HUDEP-2 (cell line): ENCODE results near the gene CLN5.
A peak's percentile ranks its signal among the peaks of the same experiment; 100 is the strongest.
"Not testable (repeated sequence)": the region's sequence is repeated elsewhere in the genome, so short reads cannot be mapped to it uniquely, and the experiment has no call there.

Experiments
- DNase-seq, 76 experiments: peaks; one replicate each; lab custom pipeline; 2025; ENCODE audit not compliant: unreplicated experiment in 76 of 76; lab: John Stamatoyannopoulos, UW

CLN5 gene

DNA sequence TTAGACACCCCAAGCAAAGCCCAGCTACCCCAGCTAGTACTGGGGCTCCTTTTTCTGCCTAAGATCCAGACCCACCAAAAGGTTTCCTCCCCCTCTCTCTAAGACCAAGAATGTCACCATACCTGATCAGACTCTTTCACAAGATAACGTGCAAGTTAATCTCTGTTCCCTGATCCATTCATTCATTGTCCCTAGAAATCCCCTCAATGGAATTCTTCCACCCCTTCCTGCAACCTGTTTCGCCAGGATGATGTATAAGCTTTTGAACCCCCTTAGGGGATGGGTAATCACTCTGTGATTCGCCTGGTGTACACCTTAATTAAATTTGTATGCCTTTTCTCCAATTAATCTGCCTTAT is 17.3 kb upstream of the CLN5 start:
- no peak for DNase-seq

DNA sequence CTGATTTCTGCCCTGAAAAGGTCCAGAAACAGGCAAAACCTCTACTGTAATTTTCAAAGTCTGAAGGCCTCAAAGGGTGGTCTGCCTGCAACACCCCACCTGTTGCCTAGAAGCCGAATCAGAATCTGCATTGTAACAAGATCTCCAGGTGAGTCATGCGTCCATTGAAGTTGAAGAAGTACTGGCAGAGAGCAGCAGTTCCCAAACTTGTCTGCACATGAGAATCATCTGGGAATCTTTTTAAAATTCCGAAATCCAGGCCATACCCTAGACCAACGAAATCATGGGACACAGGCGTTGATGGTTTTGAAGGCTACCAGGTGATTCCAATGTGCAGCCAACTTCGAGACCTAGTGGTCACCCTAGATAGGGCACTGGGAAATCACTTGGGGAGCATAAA is 16.0 kb upstream of the CLN5 start:
- no peak for DNase-seq

DNA sequence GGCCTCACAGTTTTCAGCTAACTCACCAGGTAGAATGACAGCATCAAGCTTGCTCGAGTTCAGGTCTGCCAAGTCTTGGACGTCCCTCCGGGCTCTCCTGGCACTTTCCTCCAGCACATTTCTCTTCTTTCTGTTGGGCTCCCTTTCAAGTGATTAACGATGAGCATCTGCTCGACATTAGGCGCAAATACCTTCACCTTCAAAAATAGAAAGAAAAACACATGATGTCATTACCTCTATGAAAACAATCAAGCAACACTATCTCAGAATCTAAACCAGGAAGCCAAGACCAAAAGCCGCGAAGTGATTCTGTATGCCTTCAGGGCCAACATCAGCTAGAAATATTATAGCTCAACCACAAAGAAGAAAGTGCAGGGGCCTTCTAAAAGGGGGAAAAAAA is 15.4 kb upstream of the CLN5 start:
- DNase-seq = no peak

DNA sequence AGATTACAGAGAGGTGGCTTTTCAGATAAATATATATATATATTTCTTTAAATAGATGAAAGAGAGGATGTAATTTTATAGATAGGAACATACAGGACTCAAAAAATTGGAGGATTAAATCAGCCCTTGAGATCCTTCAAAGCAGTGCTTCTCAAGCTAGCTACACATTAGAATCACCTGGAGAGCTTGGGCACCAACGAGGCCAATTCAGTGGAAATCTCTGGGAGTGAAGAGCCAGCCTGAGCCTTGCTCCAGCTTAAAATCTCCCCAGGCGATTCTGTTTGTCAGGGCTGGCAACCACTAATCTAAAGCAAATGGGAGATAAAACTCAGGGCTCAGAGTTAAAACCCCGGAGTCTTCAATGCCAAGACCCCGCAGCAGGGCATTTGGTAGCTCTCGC is 15.0 kb upstream of the CLN5 start:
- no peak for DNase-seq

DNA sequence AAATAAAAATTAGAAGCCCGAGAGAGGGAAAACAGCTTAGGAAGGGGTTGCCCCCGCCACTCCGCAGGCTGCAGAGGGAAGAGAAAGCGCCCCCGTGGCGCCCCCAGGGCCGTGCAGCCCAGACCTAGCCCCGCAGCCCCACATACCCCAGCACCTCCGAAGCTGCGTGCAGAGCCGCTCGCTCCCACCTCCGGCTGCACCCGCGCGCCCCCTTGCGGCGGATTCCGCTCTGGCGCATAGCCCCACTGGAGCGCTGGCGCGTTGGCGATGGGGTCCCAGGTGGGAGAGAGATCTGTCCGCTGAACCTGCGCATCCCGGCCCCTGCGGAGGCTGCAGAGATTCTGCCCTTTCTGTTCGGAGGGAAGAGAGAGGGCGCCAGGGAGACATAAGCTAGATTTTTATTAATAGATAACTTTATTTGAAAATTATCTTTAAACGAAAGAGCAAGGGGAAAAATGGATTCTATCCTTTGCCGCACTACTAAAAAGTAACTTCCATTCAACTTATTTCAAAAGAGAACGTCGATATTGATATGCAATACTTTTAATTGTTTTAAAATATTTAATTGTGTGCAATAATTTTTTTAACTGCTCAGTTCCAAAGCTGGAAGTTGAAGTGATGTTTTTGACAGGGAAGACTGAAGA is 11.7 kb upstream of the CLN5 start:
- DNase-seq = peak in 68 of 76 experiments; percentile 4 to 80 (median 52)

DNA sequence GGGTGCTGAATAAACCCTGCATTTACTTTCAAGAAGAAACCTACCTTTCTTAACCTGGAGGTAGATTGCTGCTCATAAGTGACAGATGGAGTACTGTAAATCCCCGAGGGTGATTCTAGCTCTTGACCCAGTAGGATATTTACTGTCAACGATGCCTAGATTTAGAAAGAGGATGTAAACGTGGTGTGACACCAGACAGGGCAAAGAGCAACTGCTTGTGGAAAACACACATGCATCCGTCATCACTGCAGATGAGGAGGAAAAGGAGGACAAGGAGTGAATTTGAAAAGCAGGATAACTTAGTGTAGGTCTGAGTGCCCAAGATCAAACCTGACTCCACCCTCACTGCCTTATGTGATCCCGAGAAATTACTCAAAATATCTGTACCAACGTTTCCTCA is 9.8 kb upstream of the CLN5 start:
- no peak for DNase-seq

DNA sequence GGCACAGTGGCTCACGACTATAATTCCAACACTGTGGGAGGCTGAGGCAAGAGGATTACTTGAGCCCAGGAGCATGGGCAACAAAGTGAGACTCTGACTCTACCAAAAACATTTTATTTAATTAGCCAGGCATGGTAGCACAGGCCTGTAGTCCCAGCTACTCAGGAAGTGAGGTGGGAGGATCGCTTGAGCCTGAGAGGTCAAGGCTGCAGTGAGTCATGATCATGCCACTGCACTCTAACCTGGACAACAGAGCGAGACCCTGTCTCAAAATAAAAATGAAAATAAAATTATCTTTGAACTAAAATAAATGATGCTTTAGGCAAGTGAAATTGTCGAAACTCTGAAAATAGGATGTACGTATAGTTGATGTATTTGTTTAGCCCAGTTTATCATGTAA is 8.2 kb upstream of the CLN5 start:
- DNase-seq = no peak

DNA sequence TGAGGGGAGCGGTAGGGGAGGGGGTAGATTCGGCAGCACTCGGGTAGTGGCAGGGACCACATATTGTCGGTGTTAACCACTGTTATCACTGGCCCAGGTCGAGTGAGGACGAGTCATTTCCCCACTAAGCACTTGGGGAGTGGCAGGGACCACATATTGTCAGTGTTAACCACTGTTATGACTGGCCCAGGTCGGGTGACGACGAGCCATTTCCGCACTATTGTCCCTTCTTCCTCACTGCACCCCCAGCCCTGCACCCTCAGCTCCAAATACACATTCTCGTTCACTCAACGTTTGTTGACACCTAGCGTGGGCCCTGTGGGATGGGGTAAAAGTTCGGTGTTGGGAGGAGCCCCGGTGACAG is 467 bp upstream of the CLN5 start:
- DNase-seq = peak in 2 of 76 experiments; percentile 36 to 37

DNA sequence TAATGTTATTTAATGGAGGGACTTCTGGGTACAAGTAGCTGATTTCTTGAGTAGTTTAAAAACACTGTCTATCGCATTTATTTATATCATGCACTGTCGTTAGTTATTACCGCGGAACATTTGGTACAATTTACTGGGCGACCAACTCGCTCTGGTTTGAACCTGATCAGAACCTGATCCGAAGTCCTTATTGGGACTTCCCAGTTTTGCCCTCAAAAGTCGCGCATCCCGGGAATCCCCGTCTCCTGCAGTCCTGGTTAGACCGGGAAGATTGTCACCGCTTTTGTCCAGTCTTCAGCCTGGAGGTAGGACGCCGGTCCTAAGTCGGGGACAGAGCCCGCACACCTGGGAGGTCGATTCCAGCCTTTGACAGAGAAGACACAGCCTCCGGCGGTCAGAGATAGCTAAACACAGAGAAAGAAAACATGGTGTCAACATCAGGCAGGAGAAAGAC is 694 bp downstream of the CLN5 start:
- DNase-seq = peak in 11 of 76 experiments; percentile 2 to 42 (median 11)

DNA sequence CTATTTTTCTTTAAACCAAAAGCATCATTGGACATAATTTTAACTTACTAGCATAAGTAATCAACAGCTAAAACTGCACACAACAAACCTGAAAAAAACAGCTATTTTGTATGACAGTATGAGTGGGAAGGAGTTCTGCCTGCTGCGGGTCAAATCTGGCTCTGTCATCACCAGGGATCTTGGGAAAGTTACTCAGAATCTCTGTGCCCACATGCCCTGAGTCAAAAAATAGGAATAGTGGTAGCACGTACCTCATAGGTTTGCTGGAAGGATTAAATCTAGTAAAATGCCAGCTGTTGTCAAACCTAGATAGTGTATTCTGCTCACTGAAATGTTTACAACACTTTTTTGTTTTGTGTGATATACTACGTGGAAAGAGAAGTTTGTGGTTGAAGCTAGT is 1.1 kb downstream of the CLN5 start:
- DNase-seq = no peak

DNA sequence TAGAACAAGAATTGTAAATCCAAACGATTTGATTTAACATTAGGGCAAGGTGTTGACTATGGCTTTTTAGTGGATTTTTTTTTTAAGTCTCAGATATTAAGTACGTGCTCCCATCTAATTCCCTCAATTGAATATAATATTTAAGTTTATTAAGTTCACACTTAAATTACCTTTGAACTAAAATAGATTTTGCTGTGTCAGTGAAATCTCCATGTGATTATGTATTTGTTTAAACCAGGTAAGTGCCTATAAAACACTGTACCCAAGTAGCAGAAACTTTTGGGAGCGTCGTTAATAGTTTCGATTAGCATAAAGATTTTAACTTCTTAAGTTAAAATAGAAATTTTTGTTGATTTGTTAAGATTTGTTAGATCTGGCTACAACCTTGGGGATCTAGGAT is 1.6 kb downstream of the CLN5 start:
- DNase-seq = no peak

DNA sequence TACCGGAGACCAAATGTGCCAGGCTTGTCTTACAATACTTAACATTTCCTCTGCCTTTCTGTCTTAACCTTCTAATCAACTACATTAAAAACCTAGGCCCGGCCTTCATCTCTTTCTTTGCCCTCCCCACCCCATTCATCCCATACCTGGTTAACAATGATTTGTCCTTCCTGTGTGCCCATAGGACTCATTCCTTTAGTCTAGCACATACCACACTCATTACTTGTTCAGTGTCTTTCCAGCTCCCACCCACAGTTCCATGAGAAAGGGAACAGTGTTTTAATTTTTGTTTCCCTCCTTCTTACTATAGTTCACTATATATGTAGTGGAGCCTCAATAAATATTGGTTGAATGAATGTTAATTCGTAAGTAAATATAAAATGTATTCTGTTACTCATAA is 2.4 kb downstream of the CLN5 start:
- no peak for DNase-seq

DNA sequence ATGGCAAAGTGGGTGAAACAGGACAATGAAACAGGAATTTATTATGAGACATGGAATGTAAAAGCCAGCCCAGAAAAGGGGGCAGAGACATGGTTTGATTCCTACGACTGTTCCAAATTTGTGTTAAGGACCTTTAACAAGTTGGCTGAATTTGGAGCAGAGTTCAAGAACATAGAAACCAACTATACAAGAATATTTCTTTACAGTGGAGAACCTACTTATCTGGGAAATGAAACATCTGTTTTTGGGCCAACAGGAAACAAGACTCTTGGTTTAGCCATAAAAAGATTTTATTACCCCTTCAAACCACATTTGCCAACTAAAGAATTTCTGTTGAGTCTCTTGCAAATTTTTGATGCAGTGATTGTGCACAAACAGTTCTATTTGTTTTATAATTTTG is 8.6 kb downstream of the CLN5 start:
- no peak for DNase-seq

DNA sequence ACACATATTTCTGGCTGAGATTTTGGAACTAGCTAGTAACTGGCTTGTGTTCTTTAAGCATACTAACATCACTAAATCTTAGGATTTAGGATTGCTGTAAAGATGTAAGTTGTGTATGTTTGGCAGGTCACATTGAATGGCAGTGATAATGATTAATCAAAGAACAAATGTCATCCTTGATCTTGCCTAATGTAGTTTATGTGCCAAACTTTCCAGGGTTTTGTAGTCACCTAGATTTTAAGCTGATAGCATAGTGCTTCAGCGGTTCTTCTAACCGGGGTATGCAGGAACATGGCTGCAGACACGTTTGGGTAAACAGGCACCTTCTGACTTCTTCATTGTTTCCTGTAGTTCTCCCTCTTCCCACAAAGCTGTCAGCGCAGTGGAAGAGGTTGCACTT is 9.7 kb downstream of the CLN5 start:
- DNase-seq = no peak

DNA sequence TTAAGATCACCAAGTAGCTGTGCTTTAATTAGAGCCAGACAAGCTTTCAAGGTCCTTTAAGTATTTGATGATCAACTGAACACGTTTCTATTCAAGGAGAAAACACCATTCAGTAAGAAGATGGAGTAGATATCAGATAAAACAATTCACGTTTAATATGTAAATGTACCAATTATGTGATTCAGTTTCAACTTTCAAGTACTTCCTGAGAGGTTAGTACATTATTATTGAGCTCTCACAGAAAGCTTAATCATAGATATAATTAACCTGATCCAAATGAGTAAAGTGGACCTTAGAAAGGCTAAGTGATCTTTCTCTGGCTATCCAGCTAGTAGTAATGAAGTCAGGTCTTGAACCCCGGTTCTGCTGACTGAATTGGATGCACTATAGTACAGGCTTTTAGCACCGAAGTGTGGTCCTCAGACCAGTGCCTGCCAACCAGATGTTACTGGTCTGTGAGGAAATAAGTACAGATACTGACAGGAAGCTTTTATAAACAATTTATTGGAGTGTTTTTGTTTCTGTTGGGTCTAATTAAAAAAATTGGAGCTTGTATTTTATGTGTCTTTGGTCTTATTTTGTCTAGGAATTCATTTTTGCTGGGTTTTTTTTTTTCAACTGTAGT is 10.2 kb downstream of the CLN5 start:
- DNase-seq = no peak

DNA sequence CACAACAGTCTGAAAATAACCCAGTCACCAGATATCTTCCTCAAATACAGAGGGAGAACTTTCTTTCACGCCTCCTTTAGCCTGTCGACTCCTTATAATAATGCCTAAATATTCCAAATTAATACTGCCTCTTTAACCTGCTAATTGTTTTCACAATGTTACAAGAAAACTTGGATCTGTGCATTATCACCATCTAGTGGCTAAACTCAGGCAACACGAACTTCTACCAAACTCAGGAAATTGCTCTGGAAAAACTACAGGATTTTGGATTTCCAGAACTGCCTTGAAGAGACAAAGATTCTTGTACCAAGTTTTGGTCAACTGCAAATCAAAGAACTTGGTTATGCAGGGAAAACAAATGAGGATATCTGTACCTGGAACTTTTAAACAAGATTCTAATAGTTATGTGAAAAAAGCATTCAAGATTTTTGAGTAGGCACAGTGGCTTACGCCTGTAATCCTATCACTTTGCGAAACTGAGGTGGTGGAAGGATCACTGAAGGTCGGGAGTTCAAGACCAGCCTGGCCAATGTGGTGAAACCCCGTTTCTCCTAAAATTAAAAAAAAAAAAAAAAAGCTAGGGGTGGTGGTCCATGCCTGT is 10.8 kb downstream of the CLN5 start:
- DNase-seq = peak in 3 of 76 experiments; percentile 1 to 17 (median 7)

DNA sequence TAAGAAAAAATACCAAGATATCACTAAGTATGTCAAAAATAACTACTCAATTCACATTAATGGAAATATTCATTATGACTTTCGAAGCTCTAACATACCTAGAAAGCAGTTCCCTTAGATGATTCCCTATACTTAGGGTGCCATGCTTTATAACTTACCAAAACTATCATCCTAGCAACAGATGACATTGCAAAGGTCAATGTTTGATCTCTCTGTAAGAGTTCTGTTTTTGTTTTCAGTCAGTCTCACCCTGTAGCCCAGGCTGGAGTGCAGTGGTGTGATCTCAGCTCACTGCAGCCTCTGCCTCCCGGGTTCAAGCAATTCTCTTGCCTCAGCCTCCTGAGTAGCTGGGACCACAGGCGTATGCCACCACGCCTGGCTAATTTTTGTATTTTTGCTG is 16.5 kb downstream of the CLN5 start:
- not testable (repeated sequence) for DNase-seq

DNA sequence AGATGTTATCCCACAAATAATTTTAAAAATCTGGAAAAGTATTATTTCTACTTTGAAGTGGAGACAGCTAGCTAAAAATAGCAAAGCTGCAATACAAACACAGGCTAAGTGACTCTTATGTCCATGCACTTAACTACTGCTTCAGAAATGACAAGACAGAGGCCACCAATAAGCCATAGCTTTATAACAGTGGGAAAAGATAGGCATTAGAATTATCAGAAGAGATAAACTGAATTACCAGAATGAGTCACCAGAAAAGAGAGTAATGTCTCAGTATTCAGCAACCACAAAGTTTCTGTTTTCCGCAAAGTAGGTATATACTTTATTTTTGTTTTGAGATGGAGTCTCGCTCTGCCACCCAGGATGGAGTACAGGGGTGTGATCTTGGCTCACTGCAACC is 17.1 kb downstream of the CLN5 start:
- DNase-seq = no peak

DNA sequence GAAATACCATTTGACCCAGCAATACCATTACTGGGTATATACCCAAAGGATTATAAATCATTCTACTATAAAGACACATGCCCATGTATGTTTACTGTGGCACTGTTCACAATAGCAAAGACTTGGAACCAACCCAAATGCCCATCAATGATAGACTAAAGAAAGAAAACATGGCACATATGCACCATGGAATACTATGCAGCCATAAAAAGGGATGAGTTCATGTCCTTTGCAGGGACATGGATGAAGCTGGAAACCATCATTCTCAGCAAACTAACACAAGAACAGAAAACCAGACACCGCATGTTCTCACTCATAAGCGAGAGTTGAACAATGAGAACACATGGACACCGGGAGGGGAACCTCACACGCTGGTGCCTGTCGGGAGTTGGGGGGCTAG is 17.8 kb downstream of the CLN5 start:
- not testable (repeated sequence) for DNase-seq

DNA sequence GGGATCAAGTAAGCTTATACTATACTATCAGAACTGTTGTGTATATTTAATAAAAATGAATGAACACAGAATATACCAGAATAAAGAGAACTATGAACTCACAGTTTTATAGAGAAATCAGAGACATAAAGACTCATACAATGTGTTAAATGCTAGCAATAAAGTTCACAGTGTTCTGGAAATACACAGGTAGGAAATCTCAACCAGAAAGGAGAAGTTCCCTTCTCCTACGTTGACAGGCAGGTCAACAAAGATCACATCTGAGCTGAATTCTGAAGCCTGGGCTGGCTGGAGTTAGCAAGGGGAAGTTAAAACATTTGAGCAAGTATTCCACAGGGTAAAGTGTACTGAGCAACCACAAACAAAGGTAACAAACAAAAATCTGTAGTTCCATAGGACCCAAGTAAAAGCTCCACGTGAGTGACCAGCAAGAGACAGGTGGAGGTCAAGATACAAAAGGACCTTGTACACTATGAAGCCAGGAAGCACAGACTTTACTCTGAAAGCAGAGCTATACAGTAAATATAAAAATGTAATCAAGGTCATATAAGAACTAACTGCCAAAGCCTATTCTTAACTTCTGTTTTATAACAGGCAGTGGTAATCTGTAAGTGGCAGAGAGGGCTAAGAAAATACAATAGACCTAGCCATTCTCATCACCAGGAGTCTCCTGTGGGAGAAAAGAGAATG is 22.1 kb downstream of the CLN5 start:
- DNase-seq = no peak

DNA sequence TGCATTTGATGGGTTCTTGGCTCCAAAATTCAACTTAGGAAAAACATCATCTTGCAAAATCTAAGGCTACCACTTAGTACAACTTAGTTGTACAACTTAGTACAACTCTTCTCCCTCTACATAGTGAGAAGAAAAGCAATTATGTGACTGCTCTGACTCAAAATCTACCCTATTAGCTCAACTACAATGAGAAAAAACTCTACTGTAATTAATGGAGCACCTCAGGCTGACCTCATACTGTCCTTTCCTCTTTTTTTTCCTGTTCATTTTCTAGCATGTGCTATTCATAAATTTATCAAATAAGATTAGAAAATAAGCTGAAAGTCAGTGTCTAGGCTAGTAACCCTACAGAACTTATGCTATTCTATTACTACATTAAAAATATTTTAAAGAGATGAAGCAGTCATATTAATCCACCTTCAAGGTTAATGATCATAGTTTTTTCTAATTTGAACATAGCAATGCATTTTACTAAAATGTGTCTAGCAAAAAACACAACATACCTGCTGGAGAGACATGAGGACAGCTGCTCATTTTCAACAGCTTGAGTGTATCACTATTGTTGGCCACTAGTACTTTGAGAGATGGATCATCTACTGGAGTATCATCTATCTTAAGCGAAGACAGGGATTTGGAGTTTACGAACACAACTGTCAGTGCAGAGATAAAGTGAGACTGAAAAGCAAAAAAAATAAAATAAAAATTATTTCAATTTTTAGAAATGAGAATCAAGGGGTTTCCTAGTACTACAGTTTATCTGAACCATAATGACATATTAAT is 23.2 kb downstream of the CLN5 start:
- DNase-seq = no peak
